Astrocyte of the cerebellum (primary cell): Measurements from ENCODE around the gene OLIG2.
A peak's percentile ranks its signal among the peaks of the same experiment; 100 is the strongest.

Experiments
- DNase-seq: peaks from one replicate; pipeline ENCODE4 v3.0.0-alpha.2; 2011; ENCODE audit warnings: low read depth
- H3K4me3 ChIP-seq: 2 replicates; pipeline ENCODE4 v1.5.1; 2011; ENCODE audit warnings: mild to moderate bottlenecking, low read depth, low read length, moderate library complexity
- in situ Hi-C: cut with HindIII; loops from 2 replicates; pipeline ENCODE4 v1.10.0; 2017; ENCODE audit warnings: low sequenced_read_pairs
- TF ChIP-seq, protein P1 (sequence below): IDR thresholded peaks from 2 replicates; pipeline ENCODE4 v1.5.1; 2012; ENCODE audit warnings: low read length, low read depth, moderate library complexity, mild to moderate bottlenecking; ENCODE audit errors: missing control alignments

The OLIG2 gene

DNA sequence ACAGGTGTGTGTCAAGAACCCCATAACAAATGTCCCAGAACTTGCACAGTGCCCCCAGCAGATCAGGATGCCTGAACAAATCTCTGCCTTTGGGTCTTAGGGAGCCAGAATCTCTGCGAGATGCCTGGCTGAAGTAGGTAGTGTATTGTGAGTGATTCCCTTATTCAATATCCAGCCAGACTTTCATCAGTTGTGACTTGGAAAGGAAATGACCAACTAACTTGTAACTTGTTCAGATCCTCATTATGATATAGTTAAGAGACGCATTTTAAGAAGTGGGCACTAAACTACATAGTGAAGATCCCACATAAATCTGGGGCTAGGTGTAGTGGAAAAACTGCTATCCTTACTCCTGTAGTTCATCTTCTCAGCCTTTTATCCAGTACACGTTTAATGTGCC, 11.8 kb downstream of the OLIG2 start:
- in situ Hi-C loops, result no loop called here
- no peak overlapping the region for H3K4me3 ChIP-seq
- TF ChIP-seq, protein P1, sequence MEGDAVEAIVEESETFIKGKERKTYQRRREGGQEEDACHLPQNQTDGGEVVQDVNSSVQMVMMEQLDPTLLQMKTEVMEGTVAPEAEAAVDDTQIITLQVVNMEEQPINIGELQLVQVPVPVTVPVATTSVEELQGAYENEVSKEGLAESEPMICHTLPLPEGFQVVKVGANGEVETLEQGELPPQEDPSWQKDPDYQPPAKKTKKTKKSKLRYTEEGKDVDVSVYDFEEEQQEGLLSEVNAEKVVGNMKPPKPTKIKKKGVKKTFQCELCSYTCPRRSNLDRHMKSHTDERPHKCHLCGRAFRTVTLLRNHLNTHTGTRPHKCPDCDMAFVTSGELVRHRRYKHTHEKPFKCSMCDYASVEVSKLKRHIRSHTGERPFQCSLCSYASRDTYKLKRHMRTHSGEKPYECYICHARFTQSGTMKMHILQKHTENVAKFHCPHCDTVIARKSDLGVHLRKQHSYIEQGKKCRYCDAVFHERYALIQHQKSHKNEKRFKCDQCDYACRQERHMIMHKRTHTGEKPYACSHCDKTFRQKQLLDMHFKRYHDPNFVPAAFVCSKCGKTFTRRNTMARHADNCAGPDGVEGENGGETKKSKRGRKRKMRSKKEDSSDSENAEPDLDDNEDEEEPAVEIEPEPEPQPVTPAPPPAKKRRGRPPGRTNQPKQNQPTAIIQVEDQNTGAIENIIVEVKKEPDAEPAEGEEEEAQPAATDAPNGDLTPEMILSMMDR, result no peak
- DNase-seq, result no peak

DNA sequence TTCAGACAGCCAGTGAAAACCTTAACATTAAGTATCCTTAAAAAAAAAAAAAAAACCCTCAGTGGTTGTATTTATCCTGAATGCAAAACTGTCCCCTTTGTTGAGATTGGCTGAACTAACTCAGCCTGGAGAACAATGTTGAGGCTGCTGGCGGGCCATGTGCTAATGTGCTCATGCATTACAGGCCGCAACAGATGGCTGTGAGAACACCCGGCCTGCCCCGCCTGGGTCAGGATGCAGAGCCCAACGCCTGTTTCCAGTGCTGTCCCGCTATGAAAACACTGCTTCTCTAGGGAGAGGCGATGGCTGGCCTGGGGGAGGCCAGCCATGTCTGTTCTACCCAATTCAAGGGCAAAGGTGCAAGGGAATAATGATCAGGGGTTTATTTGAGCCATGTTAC, 13.8 kb downstream of the OLIG2 start:
- in situ Hi-C loops, result no loop called here
- no peak for DNase-seq
- no peak overlapping the region for H3K4me3 ChIP-seq
- TF ChIP-seq, protein P1, result no peak

DNA sequence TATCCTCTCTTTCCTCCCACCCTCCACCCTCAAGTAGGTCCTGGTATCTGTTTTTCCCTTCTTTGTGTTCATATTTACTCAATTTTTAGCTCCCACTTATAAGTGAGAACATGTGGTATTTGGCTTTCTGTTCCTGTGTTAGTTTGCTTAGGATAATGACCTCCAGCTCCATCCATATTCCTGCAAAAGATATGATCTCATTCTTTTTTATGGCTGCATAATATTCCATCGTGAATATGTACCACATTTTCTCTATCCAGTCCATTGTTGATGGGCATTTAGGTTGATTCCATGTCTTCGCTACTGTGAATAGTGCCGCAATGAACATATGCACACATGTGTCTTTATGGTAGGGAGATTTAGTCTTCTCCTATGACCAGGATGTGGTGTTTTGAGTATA, 14.5 kb downstream of the OLIG2 start:
- DNase-seq, result no peak
- H3K4me3 ChIP-seq, result no peak overlapping the region
- in situ Hi-C loops, result no loop called here
- TF ChIP-seq, protein P1, result no peak

DNA sequence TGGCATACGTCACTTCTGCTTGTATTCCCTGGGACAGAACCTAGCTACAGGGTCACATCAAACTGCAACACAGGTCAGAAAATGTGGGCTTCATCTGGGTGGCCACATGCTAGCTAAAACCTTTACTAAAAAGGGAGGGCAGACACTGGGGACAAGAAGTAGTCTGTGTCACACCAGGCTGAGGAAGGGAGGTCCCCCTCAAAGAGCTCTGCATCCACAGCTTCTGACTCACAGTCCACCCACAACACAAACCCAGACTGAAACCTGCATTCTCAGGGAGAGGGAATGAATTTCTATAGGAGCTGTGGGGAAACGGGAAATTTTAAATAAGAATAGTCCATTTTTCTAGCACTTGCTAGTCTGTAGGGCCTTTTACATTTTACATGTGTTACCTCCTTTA, 16.2 kb downstream of the OLIG2 start:
- TF ChIP-seq, protein P1, result no peak
- in situ Hi-C loops, result no loop called here
- DNase-seq, result no peak
- no peak overlapping the region for H3K4me3 ChIP-seq

DNA sequence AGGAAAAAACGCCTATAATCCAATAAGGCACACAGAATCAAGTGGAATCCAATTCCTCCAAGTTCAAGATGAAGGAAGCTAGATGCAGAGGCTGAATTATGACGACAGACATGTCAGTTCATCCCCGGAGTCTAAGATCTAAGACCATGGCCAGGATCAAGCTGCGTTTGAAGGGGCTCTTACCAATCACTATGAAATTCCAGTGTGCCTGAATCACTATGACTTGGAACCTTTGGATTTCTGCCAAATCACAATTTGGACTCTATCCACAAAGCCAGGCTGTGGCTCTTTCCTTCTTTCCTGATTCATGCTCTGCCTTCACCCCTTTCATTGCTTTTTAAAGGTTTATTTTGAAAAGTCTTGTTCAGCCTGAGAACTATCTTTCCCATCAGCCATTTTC, 17.1 kb downstream of the OLIG2 start:
- DNase-seq, result peak; percentile 83
- TF ChIP-seq, protein P1, result no peak
- H3K4me3 ChIP-seq, result no peak overlapping the region
- in situ Hi-C loops, result no loop called here

DNA sequence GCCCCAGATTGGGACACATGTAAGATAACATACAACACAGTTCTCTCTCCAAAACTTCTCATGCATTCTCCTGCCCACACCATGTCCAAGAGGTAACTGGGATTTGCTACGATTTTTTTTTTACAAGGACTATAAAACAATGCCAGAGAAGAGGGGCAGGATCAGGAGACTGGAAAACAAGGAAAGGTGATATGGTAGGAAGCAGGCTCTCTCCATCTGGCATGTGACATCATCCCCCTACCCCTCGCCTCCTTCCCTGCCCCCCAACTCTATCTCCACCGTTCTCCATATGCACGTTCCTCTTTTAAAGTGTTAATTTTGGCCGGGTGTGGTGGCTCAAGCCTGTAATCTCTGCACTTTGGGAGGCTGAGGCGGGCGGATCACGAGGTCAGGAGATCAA, 20.7 kb downstream of the OLIG2 start:
- in situ Hi-C loops, result no loop called here
- no peak overlapping the region for H3K4me3 ChIP-seq
- no peak for DNase-seq
- TF ChIP-seq, protein P1, result no peak

DNA sequence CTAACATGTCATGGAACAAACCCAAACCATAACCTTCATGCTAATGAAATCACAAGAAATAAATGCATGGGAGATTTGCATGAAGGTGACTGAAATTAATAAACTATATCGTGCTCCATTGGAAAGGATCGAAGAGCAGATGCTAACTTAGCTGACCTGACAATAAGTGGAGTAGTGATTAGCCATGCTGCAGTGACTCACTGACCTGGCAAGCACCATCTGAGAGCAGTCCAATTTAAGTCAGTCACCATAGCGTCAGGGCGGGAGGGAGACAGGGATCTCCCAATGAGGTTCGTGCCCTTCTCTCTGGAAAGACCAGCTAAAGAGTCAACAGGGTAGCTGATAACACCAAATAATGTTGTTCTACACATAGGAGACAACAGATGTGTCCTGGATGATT, 21.5 kb downstream of the OLIG2 start:
- in situ Hi-C loops, result no loop called here
- no peak overlapping the region for H3K4me3 ChIP-seq
- TF ChIP-seq, protein P1, result no peak
- peak; percentile 48 for DNase-seq
